GM12801 (cell line): ENCODE measurements around the gene SHLD2.
"Not testable (repeated sequence)": the region's sequence is repeated elsewhere in the genome, so short reads cannot be mapped to it uniquely, and the experiment has no call there.

Source experiments
- TF ChIP-seq, protein P1 (sequence below): IDR thresholded peaks from one replicate; pipeline ENCODE4 v1.5.1; 2011; ENCODE audit warnings: control low read depth; ENCODE audit not compliant: insufficient read length; ENCODE audit errors: extremely low read depth

Gene SHLD2

DNA sequence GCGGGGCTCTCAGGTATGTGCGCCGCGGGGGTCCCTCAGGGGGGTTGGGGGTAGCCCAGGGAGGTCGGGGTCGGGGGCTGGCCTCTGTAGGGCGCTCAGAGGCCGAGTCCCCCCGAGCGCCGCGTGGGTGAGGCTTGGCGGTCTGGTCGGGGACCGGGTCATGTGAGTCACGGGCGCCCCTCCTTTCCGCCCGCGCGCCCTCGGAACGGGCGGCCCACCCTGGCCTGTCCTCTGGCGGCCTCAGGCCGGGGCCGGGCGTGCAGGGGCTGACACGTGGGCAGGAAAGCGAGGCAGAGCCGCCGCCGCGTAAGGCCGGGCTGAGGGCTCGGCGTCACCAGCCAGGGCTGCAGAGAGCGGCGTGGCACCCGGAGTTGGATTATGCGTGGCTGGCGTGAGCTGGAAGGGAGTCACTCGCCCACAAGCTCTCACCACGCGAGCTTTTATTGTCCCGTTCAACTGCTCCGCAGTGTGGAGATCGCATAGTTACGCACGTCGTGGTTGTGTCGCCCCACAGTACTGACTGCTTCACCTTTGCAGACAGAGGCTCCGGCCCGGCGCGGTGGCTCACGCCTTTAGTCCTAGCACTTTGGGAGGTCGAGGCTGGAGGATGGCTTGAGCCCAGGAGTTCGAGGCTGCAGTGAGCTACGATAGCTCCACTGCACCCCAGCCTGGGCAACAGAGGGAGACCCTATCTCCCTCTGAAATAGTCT, 385 bp downstream of the SHLD2 start:
- TF ChIP-seq, protein P1, sequence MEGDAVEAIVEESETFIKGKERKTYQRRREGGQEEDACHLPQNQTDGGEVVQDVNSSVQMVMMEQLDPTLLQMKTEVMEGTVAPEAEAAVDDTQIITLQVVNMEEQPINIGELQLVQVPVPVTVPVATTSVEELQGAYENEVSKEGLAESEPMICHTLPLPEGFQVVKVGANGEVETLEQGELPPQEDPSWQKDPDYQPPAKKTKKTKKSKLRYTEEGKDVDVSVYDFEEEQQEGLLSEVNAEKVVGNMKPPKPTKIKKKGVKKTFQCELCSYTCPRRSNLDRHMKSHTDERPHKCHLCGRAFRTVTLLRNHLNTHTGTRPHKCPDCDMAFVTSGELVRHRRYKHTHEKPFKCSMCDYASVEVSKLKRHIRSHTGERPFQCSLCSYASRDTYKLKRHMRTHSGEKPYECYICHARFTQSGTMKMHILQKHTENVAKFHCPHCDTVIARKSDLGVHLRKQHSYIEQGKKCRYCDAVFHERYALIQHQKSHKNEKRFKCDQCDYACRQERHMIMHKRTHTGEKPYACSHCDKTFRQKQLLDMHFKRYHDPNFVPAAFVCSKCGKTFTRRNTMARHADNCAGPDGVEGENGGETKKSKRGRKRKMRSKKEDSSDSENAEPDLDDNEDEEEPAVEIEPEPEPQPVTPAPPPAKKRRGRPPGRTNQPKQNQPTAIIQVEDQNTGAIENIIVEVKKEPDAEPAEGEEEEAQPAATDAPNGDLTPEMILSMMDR, result no peak

DNA sequence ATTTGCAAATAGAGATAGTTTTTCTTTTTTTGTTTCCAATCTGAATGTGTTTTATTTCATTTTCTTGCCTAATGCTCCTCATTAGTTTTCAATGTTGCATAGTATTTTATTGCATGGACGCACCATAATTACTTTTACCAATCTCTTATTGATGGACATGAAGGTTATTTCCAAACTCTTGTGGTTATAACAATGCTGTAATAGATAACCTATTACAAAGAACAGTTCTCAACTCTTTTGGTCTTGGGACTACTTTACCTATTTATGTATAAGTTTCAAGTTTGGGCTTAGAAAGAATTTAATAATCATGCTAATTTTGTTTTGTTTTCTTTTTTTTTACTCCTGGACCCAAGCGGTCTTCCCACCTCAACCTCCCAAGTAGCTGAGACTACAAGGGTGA, 7.0 kb downstream of the SHLD2 start:
- TF ChIP-seq, protein P1, result no peak

DNA sequence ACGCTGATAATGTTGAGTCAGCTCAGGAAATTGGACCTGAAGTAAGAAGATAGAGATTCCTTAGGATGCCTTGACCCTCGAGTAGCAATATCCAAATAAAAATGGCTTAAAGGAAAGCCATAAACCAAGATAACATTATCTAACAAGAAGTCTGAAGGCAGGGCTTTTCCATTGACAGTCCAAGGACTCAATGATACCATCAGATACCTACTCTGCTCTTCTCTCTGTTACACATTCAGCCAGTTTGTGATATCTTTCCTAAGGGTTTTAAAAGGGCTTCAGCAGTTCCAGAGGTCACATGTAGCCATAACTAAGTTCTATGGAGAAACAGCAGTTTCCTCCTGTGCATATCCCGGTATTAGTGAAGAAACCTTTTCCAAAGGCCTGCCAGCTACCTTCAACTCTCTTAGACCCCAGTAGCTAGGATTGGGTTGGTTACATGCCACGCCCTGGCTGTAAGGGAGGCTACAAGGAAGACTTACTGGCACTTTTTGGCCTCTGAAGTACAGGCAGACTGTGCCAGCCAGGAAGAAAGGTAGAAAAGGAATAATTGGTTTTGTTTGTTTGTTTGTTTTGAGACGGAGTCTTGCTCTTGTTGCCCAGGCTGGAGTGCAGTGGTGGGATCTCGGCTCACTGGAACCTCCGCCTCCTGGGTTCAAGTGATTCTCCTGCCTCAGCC, 10.6 kb downstream of the SHLD2 start:
- TF ChIP-seq, protein P1, result no peak

DNA sequence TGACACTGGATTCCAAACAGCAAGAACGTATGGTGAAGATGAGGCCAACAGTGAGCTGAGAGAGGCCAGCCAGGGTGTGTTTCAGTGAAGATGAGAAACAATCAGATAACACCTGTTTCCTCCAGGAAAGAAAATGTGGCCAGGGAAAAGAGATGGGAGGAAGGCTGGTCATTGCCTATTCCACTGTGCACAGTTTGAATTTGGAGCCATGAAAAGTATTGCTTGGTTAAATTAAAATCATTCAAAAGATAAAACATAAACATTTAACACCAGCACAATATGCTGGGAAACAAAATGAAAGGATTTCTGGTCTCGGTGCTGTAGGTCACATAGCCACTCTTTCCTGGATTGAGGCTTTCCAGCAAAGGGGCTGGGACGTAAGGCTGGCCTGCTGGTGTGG, 130.1 kb downstream of the SHLD2 start, which contains the start of gene NUTM2A:
TSS of gene NUTM2A (plus strand) at position 301 of the 400 bp plus-strand sequence. CDS start 383 bp downstream, outside the sequence.
- TF ChIP-seq, protein P1, result not testable (repeated sequence)
